CD14-positive monocyte (primary cell): ENCODE measurements around the gene PREX1. TPM values are rescaled to one million over a fixed set of nuclear protein-coding genes. Genes with fewer than 3 reads are reported as not detected.
A peak's percentile ranks its signal among the peaks of the same experiment; 100 is the strongest.

Experiments used
- DNase-seq, 3 donors: peaks; one replicate each; pipeline ENCODE4 v3.0.0-alpha.2; 2011 to 2022
- H2AFZ ChIP-seq: 2 replicates; pipeline ENCODE4 v1.6.0; 2012; ENCODE audit warnings: mild to moderate bottlenecking, low read depth, low read length, inconsistent platforms; ENCODE audit not compliant: insufficient read depth, poor library complexity, severe bottlenecking
- H3K27ac ChIP-seq, 2 donors: 1 replicate in 1 of 2; 2 replicates in 1 of 2; pipeline ENCODE4 v1.5.1; 2012 to 2013; ENCODE audit warnings: low read length in 2 of 2, control low read depth in 1 of 2, inconsistent platforms in 1 of 2, low read depth in 1 of 2, mild to moderate bottlenecking in 1 of 2
- H3K27me3 ChIP-seq, 2 donors: one replicate each; pipeline versions ENCODE4 v1.6.0 to v1.6.1; 2011 to 2013; ENCODE audit warnings: low read length in 2 of 2; ENCODE audit not compliant: control insufficient read depth in 2 of 2, insufficient read depth in 2 of 2
- H3K36me3 ChIP-seq, 2 donors: replicated peaks in 1 of 2; 1 replicate in 1 of 2; 2 replicates in 1 of 2; pipeline versions ENCODE4 v1.5.1 to v1.6.1; 2012 to 2013; ENCODE audit warnings: low read length in 2 of 2, control low read depth in 1 of 2, inconsistent platforms in 1 of 2, mild to moderate bottlenecking in 1 of 2; ENCODE audit not compliant: insufficient read depth in 2 of 2, control insufficient read depth in 1 of 2
- H3K4me1 ChIP-seq, 2 donors: 1 replicate in 1 of 2; 2 replicates in 1 of 2; pipeline versions ENCODE4 v1.5.1 to v1.6.1; 2012 to 2013; ENCODE audit warnings: low read length in 2 of 2, control low read depth in 1 of 2, inconsistent platforms in 1 of 2, mild to moderate bottlenecking in 1 of 2, moderate library complexity in 1 of 2; ENCODE audit not compliant: insufficient read depth in 2 of 2, control insufficient read depth in 1 of 2
- H3K4me2 ChIP-seq: replicated peaks from 2 replicates; pipeline ENCODE3; 2012; ENCODE audit warnings: low read length, moderate library complexity, mild to moderate bottlenecking; ENCODE audit not compliant: poor library complexity, severe bottlenecking; ENCODE audit errors: extremely low read depth
- H3K4me3 ChIP-seq, 3 experiments: fragments of 200-600 bp in 1 of 3; sonication (generic) in 1 of 3; replicated peaks in 1 of 3; 1 replicate in 2 of 3; 2 replicates in 1 of 3; pipeline ENCODE4 v1.5.1; 2011 to 2013; ENCODE audit warnings: low read length in 3 of 3, mild to moderate bottlenecking in 3 of 3, control low read depth in 2 of 3, low read depth in 2 of 3, inconsistent platforms in 1 of 3, moderate library complexity in 1 of 3
- H3K79me2 ChIP-seq: 2 replicates; pipeline ENCODE4 v1.6.0; 2012; ENCODE audit warnings: mild to moderate bottlenecking, control low read depth, inconsistent platforms, low read length, moderate library complexity; ENCODE audit not compliant: insufficient read depth
- H3K9ac ChIP-seq: 2 replicates; pipeline ENCODE4 v1.6.0; 2017; ENCODE audit warnings: low read length, mild to moderate bottlenecking; ENCODE audit not compliant: insufficient read depth, poor library complexity, severe bottlenecking
- H3K9me3 ChIP-seq, 2 donors: replicated peaks in 1 of 2; 1 replicate in 1 of 2; 2 replicates in 1 of 2; pipeline versions ENCODE4 v1.5.1 to v1.6.1; 2012 to 2013; ENCODE audit warnings: low read length in 2 of 2, control low read depth in 1 of 2; ENCODE audit not compliant: control insufficient read depth in 1 of 2, insufficient read depth in 1 of 2
- H4K20me1 ChIP-seq: 2 replicates; pipeline ENCODE4 v1.6.0; 2012; ENCODE audit warnings: mild to moderate bottlenecking, low read length, control low read depth, moderate library complexity; ENCODE audit not compliant: insufficient read depth
- H3K27ac Mint-ChIP-seq, 7 donors: one replicate each; pipeline ENCODE4 v1.8.0; 2020; ENCODE audit warnings: mild to moderate bottlenecking in 7 of 7, mixed read lengths in 7 of 7, moderate library complexity in 6 of 7, inconsistent platforms in 2 of 7
- H3K27me3 Mint-ChIP-seq, 3 donors: one replicate each; pipeline ENCODE4 v1.8.0; 2021 to 2022; ENCODE audit warnings: low read depth in 3 of 3, mild to moderate bottlenecking in 3 of 3, mixed read lengths in 3 of 3, moderate library complexity in 3 of 3, inconsistent platforms in 1 of 3
- H3K36me3 Mint-ChIP-seq, 2 donors: one replicate each; pipeline ENCODE4 v1.8.0; 2020; ENCODE audit warnings: mixed read lengths in 2 of 2, inconsistent platforms in 1 of 2, mild to moderate bottlenecking in 1 of 2
- H3K4me1 Mint-ChIP-seq: one replicate; pipeline ENCODE4 v1.8.0; 2020; ENCODE audit warnings: mild to moderate bottlenecking, mixed read lengths
- H3K4me3 Mint-ChIP-seq, 2 donors: one replicate each; pipeline ENCODE4 v1.8.0; 2020; ENCODE audit warnings: mild to moderate bottlenecking in 2 of 2, mixed read lengths in 2 of 2, moderate library complexity in 1 of 2
- H3K9me3 Mint-ChIP-seq, 7 donors: one replicate each; pipeline ENCODE4 v1.8.0; 2020 to 2022; ENCODE audit warnings: mixed read lengths in 7 of 7, mild to moderate bottlenecking in 6 of 7, moderate library complexity in 6 of 7, inconsistent platforms in 2 of 7
- WGBS: methylation state at CpG from one replicate; pipeline ENCODE4 v1.1.5; 2013; ENCODE audit warnings: missing lambda C conversion rate; ENCODE audit not compliant: insufficient coverage; 5-methylcytosine and 5-hydroxymethylcytosine counted together
- intact Hi-C, 2 donors: fragments of 100-400 bp; cut with micrococcal nuclease; formaldehyde crosslinking; loops; one replicate each; pipeline versions ENCODE4 v1.15.0 to v1.15.1; 2023
- polyA plus RNA-seq, 3 donors: library from polyadenylated mRNA; depleted of rRNA in 1 of 3; unstranded in 2 of 3; stranded (reverse) in 1 of 3; fragments of 300-500 nt in 2 of 3; fragments of >200 nt in 1 of 3; fragmentation: Illumina TruSeq in 2 of 3; gene quantifications; 1 replicate in 2 of 3; 2 replicates in 1 of 3; pipeline ENCODE4 v1.2.3, GENCODE V29; 2012 to 2021
- TF ChIP-seq, protein P1 (sequence below): fragments of 200-600 bp; IDR thresholded peaks from one replicate; pipeline ENCODE4 v1.8.0; 2022; ENCODE audit warnings: antibody characterized with exemption, mild to moderate bottlenecking

The PREX1 gene
- polyA plus RNA-seq, 3 donors, result 24.3 to 114 (median 27.5) TPM

GRCh38 chr20:48743807-48744206, 84.0 kb downstream of the PREX1 start:
- peaks cover 98% of the 10 kb centered on the region for H3K79me2 ChIP-seq
- Mint-ChIP-seq H3K36me3 (peaks cover 79 to 87% of the 10 kb centered on the region in 2 donors), H3K4me3 (no peak overlapping the region), H3K9me3 (no peaks in the 10 kb centered on the region), H3K27ac (peak overlapping the region in 1 of 7 donors; percentile 15), H3K27me3 (peaks cover 0 to 2% (median 0%) of the 10 kb centered on the region in 3 donors), H3K4me1 (peaks cover 33% of the 10 kb centered on the region)
- no peak overlapping the region for H3K27ac ChIP-seq
- TF ChIP-seq, protein P1, sequence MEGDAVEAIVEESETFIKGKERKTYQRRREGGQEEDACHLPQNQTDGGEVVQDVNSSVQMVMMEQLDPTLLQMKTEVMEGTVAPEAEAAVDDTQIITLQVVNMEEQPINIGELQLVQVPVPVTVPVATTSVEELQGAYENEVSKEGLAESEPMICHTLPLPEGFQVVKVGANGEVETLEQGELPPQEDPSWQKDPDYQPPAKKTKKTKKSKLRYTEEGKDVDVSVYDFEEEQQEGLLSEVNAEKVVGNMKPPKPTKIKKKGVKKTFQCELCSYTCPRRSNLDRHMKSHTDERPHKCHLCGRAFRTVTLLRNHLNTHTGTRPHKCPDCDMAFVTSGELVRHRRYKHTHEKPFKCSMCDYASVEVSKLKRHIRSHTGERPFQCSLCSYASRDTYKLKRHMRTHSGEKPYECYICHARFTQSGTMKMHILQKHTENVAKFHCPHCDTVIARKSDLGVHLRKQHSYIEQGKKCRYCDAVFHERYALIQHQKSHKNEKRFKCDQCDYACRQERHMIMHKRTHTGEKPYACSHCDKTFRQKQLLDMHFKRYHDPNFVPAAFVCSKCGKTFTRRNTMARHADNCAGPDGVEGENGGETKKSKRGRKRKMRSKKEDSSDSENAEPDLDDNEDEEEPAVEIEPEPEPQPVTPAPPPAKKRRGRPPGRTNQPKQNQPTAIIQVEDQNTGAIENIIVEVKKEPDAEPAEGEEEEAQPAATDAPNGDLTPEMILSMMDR, result no peak
- no peak overlapping the region for H3K4me2 ChIP-seq
- H3K9me3 ChIP-seq, result no peaks in the 10 kb centered on the region
- 92% methylated on average over 1 of the region's 5 CpGs for WGBS
- H3K4me1 ChIP-seq, result peaks cover 20 to 21% of the 10 kb centered on the region in 2 donors
- H3K9ac ChIP-seq, result no peak overlapping the region
- H3K27me3 ChIP-seq, result no peaks in the 10 kb centered on the region
- H2AFZ ChIP-seq, result no peak overlapping the region
- peaks cover 69 to 93% of the 10 kb centered on the region in 2 donors for H3K36me3 ChIP-seq
- intact Hi-C loops, result no loop called here
- no peak for DNase-seq
- no peak overlapping the region for H3K4me3 ChIP-seq
- peaks cover 100% of the 10 kb centered on the region for H4K20me1 ChIP-seq

DNA sequence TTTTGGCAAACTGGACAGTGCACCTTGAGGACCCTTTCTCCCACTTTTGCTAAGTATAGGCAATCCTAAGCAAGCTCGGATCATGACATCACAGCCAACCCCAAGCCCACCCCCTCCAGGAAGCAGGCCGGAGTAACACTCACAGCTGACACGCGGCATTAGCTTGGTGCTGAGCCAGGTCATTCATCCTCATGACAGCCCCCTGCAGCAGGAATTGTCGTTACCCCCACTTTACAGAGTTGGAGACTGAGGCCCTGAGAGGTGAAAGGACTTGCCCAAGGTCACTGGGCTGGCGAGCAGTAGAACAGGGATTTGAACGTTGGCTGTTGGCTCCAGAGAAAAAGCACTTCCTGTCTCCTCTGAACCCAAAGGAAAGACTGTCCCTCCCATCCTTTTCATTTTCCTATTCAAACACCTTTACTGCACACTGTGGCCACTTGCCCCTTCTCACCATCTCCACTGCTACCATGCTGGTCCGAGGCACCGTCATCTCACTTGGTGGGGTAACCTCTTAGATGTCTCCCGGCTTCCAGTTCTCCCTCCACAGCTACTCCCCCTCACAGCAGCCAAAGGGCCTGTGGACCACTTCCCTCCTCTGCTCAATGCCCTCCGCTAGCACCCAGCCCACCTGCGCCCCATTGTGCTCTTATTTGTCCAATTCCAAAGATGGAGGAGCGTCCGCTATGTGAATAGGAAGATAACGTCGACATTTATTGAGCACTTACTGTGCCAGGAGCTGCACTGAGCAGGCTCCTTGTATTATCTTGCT, 84.7 kb downstream of the PREX1 start:
- Histone ChIP-seq H2AFZ (no peak overlapping the region), H3K4me3 (no peak overlapping the region), H3K9me3 (no peaks in the 10 kb centered on the region), H3K9ac (no peak overlapping the region), H3K4me1 (peaks cover 22 to 23% of the 10 kb centered on the region in 2 donors), H3K4me2 (no peak overlapping the region), H3K36me3 (peaks cover 75 to 93% of the 10 kb centered on the region in 2 donors), H3K27me3 (no peaks in the 10 kb centered on the region), H3K27ac (no peak overlapping the region), H4K20me1 (peaks cover 100% of the 10 kb centered on the region), H3K79me2 (peaks cover 98% of the 10 kb centered on the region)
- DNase-seq, result no peak
- H3K36me3 Mint-ChIP-seq, result peaks cover 77 to 89% of the 10 kb centered on the region in 2 donors
- H3K27me3 Mint-ChIP-seq, result peaks cover 0 to 2% (median 0%) of the 10 kb centered on the region in 3 donors
- TF ChIP-seq, protein P1, result no peak
- peaks cover 33% of the 10 kb centered on the region for H3K4me1 Mint-ChIP-seq
- WGBS, result 93% methylated on average over 12 of the region's 16 CpGs
- no peaks in the 10 kb centered on the region for H3K9me3 Mint-ChIP-seq
- no peak overlapping the region for H3K4me3 Mint-ChIP-seq
- H3K27ac Mint-ChIP-seq, result peak overlapping the region in 3 of 7 donors; percentile 31 to 87 (median 64)
- intact Hi-C loops, result no loop called here
